Dermis blood vessel endothelial cell (primary cell): Measurements from ENCODE around the gene KDM4B. TPM values are rescaled to one million over a fixed set of nuclear protein-coding genes. Genes with fewer than 3 reads are reported as not detected.

ENCODE experiments used
- DNase-seq: peaks from one replicate; pipeline ENCODE4 v3.0.0; 2010
- total RNA-seq: library from RNA; depleted of rRNA; stranded (reverse); fragments of >200 nt; gene quantifications from 2 replicates; pipeline ENCODE4 v1.2.3, GENCODE V29; 2014

Gene KDM4B
- total RNA-seq, 1 donor from 2014 or later, result 13.4 TPM

DNA sequence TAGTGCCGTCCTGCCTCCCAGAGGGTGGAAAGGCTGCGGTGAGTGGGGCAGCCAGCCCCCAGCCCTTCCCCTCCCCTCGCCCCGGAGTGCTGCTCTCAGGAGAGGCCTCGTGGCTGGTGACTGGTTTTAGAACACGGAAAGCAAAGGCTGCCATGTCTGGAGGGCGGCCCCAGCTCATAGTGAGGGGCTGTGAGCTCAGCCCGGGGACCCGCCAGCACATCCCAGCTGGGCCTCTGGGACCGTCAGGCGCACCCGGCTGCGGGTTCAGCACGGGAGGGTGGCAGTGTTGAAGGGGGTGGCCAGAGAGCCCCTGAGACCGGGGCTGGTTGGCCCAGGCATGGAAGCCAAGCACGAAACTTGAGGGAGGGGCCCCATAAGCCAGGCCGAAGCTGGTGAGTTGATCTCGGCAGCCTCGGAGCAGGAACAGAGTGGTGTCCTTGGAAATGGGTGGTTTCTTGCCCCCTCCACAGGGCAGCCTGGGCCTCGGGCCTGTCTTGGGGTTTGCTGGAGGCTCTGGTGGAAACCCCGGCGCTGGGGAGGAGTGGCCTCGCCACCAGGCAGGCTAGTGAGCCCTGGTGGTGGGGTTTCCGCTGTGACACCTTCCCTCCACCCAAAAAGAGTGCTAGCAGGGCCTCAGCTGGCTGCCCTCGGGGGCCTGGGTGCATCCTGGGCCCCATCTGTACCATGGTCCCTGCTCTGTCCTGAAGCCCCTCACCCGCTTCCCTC lies 157.7 kb downstream of the KDM4B start:
- no peak for DNase-seq

DNA sequence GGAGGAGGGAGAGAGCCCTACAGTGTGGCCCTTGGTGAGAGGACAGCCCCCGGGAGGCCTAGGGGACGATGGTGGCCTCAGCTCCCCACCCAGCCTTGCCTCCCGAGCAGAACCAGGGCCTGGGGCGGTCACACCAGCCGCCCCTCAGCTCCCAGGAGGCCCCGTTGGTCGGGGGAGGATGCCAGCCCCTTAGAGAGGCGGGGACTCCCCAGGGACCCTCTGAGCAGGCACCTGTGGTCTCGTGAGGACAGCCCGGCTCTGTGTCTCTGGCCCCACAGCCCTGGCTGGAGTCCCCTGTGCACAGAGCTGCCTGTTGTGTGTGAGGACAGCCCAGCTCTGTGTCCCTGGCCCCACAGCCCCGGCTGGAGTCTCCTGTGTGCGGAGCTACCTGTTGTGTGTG lies 158.8 kb downstream of the KDM4B start:
- DNase-seq, result no peak

DNA sequence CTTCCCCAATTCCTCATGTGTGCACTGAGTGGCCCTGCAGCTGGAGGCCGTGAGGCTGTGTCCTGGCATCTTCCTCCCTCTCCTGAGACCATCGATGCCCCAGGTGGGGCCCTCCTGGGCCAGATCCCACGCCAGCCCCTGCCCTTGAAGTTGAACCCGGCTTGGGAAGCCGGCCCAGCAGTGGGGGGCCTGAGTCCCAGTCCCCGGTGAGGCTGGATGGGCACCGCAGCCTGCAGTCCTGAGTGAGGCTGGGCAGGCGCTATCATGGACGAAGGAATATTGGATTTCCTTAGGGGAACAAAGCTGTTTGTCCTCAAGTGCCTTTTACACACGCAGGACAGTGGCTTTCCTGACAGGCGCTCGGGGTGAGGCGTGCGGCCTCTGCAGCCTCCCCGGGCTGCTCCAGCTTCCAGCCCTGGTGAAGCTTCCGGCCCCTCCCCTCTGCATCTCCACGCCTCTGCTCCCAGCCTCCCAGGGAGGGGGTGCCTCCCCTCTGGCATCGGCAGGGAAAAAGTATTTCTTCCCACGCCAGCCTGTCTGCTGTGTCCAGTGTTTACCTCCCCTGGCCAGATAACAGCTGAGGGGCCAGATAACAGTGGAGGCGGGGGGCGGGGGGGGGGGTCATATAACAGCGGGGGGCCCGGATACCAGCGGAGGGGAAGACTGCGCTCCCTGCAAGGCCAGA lies 159.5 kb downstream of the KDM4B start:
- peak; percentile 64 for DNase-seq

DNA sequence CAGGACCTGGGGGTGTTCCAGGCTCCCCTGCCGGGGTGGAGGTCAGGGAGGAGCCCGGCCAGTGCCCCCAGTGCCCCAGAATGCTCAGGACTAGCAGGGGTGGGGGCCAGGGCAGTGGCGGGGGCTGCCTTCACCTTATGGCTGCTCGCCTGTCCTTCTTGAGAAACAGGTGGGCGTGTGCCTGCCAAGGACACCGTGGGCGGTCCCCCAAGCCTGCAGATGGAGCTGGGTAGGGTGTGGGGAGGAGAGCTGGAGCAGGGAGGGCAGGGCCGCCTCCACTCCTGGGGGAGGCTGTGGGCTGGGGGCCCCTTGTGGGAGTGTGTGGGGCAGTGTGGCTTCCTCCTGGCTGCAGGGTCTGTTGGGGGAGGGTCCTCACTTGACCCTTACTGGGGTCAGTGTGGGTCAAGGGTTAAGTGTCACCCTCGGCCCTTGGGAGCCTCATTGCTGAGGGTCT lies 160.1 kb downstream of the KDM4B start:
- no peak for DNase-seq

DNA sequence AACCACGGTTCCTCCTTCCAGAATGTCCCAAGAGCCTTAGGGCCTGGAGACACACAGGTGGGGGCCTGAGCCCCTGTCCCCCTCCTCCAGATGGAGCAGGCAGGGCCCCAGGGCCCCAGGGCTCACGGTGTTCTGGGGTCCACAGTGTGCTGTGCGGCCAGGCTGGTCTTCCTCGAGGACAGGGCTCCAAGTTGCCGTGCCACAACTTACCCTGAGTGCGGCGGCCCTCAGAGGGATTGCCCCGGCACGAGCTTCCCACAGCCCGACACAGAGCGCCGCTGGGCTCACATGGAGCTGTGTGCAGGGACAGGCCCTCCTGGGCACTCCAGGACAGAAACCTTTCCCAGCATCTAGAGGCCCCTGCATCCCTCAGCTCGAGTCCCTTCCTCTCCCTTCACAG lies 160.8 kb downstream of the KDM4B start:
- DNase-seq, result no peak

DNA sequence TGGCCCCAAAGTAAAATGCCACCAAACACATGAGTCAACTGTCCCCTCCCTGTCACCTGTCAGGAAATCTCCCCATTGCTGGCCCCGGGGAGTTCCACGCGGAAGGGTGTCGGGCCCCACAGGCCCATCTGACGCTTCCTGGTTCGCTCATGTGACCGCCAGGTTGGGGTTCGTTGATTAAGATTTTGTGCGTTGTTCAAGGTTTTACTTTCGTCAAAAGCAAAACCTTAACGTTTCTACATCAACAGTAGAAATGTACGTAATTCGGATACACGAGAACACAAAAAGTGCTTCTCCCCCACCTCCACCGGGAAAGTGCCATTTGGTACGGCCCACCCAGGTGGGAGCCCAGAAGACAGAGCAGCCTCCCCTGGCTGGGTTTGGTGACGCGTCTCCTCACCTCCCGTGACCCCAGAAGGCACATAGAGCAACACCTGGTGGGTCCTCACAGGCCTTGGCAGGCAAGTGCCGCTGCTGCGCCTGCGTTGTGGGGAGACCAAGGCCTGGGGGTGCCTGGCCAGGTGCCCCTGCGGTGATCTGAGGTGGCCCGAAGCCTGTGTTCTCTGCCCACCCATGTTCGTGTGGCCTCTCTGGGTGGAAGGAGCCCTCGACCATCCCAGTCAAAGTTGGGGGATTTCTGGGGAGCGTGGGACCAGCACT lies 161.6 kb downstream of the KDM4B start:
- no peak for DNase-seq

DNA sequence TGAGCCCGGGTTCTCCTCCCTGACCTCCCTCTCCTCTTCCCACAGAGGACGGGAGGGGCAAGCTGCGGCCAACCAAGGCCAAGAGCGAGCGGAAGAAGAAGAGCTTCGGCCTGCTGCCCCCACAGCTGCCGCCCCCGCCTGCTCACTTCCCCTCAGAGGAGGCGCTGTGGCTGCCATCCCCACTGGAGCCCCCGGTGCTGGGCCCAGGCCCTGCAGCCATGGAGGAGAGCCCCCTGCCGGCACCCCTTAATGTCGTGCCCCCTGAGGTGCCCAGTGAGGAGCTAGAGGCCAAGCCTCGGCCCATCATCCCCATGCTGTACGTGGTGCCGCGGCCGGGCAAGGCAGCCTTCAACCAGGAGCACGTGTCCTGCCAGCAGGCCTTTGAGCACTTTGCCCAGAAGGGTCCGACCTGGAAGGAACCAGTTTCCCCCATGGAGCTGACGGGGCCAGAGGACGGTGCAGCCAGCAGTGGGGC lies 162.2 kb downstream of the KDM4B start:
- no peak for DNase-seq

DNA sequence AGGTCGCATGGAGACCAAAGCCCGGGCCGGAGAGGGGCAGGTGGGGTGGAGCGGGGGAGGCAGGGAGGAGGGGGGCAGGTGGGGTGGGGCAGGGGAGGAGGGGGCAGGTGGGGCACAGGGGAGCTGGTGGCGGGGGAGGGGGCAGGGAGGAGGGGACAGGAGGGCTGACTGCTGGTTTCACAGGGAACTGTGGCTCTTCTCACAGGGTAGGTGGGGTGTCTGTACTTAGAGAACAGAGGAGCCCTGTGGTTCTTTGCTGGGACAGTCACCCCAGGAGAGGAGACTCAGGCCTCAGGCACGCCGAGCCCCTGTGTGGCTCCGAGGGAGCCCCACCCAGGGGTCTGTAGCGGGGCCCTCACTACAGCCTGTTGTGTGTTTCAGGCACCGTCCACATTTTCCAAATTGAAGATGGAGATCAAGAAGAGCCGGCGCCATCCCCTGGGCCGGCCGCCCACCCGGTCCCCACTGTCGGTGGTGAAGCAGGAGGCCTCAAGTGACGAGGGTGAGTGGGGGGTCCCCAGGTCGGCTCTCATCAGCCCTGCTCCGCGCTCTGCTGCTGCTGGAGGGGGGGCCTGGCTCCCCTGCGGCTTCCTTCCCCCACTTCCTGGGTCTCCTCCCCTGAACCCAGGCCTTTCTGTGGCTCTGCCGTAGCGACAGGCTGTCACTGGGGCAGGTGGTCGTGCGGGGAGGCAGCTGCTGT lies 162.7 kb downstream of the KDM4B start:
- DNase-seq, result no peak

DNA sequence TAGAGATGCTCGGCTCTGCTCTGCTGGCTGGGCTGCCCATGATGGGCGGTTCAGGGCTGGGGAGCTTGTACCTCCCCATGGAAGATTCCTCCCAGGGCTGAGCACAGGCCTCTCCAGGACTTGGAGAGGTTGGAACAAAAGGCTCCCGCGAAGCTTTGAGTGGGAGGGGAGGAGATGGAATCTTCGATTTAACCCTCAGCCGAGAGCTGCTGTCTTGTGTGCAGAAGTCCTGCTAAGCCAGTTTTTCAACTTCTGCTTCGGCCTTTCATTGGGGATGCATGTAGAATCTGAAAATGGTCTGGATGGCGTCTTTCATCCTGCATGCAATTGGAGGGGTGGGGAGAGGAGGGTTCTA lies 163.3 kb downstream of the KDM4B start:
- no peak for DNase-seq

DNA sequence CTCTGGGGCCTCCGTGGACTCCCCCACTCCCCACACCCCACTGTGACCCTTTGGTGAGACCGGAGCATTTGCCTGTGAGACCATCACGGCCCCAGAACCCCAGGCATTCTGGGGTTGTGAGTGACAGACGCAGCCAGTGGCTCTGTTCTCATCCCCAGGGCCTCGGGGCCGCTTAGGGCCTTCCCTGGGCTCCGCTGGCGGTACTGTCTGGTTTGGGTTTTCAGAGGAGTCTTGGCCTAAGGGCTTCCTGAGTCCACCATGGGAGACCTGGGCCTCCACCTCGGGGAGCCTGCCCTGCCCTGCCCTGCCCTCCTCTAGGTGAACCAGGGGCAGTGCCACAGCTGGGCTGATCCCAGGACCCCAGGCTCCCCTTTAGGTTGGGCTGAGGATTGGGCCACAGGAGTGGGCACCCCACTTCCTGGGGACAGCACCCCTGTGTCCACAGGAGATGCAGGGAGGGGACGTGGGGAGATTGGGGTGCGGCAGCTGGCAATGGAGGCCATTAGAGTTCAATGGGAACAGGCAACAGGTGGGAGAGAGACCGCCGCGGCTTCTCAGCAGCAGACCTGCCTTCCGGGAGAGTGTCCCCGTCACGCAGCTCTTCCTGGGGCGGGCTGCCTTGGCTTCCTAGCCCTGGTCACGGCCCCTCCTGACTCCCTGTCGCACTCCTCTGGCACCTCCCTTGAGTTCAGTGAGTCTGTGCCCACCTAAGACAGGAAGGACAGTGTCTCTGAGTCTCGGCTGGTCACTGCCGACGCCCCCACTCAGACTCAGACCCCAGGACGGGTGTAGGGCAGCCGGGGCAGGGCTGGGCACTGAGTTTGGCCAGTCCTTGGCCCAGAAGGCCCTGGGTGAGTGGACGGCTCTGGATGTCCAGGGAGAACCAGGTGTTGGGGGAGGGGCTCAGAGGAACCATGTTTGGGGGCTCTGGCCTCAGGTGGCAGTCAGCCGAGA lies 164.1 kb downstream of the KDM4B start:
- DNase-seq, result no peak

DNA sequence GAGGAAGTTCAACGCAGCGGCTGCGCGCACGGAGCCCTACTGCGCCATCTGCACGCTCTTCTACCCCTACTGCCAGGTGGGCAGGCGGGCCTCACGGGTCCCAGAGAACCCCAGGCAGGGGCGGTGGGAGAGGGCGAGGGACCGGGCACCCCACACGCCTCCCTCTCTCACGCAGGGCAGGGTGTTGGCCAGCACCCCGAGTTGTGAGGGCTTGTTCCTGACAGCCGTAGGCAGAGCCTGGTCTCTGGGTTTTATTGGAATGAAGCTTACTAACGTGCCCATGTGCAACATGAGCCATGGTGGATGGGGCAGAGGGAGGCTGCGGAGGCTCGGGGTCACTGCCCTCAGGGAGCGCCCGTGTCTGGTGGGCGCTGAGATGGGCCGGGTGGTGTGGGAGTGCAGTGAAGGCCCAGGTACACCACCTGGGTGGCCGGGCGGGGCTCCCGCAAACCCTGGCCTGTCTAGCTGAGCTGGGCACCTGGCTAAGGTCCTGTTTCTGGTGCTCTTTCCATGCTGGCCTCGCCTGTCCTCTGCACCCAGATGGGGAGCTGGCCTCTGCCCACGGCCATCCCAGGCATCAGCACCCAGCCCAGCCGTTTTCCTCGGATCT lies 165.2 kb downstream of the KDM4B start:
- no peak for DNase-seq

DNA sequence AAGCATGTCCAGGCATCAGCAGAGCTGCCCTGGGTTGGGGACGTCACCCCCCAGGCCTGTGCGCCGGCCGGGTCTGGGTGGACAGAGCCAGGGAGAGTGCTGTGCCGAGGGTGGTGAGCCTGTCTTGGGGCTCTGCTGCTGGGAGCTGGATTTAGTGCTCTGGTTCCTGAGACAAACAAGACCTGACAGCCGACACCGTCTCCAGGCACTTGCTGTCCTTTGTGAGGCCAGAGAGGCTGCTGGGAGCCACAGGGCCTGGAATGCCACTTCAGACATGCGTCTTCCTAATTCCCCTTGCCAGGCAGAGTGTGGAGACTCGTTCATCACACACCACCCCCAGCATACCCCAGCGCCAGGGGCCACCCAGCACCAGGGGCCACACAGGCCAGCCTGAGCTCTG lies 165.8 kb downstream of the KDM4B start:
- DNase-seq, result no peak

DNA sequence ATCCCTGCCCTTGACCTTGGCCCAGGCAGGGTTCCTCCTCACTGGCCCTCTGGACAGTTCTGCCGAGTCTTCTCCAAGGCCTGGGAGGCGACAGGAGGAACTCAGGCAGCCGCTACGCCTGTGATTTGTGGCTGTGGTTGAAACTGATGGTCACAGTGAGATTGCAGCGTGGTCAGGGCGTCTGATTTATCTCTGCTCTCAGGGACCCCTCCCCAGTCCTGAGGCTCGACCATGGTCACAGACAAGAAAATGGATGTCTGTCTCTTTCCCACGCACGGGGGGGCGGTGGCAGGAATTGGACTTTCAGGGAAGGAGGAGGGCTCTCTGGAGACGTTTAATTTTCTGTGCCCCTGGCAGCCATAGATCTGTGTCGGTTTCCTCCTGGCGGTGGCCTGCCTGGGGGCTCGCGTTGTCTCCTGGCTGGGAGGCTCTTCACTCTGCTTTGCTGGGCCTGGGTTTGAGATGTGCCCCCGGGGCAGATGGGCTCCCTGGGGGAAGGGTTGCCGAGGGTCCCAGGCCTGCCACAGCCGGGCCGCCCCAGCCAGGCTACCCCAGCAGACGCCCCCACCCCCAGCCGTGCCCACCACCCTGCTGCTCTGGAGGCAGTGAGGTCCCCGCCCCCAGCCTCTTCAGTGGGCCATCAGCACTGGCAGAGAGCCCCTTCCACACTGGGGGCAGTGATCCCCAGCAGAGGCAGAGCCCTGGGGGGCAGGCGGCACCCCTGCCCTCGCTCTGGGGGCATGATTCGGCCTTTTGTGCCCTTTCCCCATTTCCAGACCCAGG lies 167.4 kb downstream of the KDM4B start:
- no peak for DNase-seq

DNA sequence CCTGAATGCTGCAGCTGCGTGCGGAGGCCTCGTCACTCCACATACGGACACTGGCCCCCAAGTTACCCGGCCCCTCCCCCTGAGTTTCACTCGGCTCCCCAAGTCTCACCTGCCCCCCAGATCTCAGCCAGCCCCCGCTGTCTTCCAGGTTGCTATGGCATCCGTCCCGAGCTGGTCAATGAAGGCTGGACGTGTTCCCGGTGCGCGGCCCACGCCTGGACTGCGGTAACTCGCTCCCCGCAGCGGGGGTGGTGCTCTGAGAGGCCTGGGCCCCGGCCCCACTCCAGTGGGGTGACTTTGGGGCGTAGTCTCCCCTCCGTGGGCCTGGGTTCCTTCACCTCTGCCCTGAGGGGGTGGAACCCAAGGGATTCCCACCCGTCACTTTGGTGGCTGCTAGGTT lies 168.2 kb downstream of the KDM4B start:
- no peak for DNase-seq

DNA sequence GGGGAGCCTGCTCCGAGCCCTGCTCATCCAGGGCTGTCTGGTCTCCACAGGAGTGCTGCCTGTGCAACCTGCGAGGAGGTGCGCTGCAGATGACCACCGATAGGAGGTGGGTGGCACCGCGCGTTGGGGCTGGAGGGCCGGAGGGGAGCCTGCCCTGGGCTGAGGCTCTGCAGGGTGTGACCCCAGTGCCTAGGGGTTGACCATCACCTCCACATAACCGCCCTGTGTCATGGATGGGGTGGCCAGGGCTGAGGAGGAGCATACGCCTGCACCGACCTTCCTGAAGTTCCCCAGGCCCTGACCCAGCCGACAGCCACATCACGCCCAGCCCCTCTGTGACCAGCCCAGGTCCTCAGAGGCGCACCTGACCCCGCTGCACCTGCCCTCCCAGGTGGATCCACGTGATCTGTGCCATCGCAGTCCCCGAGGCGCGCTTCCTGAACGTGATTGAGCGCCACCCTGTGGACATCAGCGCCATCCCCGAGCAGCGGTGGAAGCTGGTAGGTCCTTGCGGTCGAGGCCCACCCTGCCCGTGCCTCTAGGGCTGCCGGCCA lies 168.7 kb downstream of the KDM4B start:
- peak; percentile 14 for DNase-seq

DNA sequence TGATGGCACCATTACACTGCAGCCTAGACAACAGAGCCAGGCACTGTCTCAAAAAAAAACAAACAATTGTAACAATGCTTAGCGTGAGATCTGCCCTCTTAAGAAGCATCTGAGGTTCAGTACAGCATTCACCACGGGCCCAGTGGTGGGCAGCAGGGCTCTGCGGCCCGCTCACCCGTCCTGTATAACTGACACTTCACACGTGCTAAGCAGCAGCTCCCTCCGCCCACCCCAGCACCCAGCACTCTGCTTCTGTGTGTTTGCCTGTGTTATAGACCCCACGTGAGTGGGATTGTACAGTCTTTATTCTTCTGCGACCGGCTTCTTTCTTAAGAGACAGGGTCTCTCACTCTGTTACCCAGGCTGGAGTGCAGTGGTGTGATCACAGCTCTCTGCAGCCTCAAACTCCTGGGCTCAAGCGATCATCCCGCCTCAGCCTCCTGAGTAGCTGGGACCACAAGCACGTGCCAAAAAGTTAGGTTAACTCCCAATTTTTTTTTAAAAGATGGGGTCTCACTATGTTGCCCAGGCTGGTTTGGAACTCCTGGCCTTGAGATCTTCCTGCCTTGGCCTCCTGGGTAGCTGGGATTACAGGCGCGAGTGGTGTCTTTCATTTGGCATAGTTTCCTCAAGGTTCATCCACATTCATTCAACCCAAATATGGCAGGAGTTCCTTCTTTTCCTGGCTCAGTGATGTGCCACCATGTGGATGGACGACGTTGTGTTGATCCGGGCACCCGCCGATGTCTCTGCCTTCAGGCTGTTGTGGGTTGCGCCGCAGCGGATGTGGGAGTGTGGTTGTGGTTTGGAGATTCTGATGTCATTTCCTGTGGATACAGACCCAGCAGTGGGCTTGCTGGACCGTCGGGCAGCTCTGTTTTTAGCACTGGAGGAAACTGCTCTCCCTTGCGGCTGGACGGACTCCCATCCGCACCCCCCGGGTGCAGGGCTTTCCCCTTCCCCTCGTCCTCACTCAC lies 170.0 kb downstream of the KDM4B start:
- peak; percentile 74 for DNase-seq

DNA sequence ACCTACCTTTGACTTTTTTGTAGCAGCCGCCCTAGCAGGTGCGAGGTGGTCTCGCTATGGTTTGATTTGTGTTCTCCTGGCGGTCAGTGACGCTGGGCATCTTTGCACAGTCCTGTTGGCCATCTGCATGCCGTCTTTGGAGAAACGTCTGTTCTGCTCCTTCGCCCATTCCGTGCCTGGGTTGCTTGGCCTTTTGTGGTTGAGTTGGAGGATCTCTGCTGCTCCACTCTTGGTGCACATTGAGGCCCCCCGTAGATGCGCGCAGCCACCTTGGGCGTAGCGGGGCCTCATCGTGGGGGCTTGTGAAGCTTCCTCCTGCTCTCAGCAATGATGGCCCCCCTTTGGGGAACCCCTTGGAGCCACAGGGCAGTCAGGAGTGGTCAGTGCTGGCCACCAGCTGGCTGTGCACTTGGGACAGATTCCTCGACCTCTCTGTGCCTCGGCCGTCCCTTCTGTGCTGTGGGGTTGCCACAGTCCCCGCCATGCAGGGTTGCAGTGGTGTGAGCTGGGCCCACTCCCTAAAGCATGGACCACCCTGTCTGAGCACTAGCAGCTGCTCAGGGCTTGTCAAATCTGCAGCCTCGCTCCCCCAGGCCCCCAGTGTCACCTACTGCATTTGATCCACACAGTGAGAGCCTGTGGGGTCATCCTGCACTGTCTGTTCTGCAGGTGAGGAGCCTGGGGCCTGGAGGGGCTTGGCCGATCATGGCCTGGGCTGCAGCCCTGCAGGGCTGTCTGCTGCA lies 170.8 kb downstream of the KDM4B start:
- DNase-seq, result no peak

DNA sequence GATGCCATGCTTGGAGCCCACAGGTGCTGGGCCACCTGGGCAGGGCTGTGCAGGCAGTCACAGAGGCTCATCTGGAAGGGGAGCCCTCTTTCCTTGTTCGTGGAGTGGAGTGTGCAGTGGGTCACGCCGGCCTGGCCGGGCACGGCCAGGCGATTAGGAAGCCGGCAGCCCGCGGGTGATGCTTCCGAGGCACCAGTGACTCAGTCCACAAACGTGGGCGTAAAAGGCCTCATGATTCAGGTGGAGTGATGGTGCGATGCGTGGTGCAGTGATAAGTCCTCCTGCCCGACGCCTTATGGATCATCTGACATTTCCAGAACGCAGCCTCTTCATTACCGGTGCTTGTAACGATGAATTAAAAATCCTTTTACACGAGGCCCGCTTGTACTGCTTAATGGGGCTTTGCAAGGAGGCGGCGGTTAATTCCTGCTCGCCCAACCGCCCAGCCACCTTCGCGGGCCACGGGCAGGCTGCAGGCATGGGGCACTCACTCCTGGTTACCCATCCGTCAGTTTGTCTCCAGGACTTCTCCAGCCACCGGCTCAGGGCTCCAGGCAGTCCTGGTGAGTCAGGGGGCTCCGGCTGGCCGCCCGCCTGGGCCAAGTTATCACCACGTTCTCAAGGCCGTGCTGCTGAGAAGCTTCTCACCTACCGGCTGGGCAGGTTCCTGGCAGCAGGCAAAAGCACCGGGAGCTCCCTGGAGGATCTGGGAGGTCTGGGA lies 172.4 kb downstream of the KDM4B start:
- no peak for DNase-seq
